H1 (cell line): ENCODE measurements around the gene C3orf22. TPM values are rescaled to one million over a fixed set of nuclear protein-coding genes. Genes with fewer than 3 reads are reported as not detected.

Experiments
- CTCF ChIA-PET: fragments of 300-600 bp; sonication (Branson Sonifier 250); formaldehyde crosslinking; loops from one replicate; lab custom pipeline; 2021; ENCODE audit not compliant: partially characterized antibody; lab: Charles Lee
- POLR2A ChIA-PET: fragments of 300-600 bp; sonication (Branson Sonifier 250); formaldehyde crosslinking; loops from one replicate; lab custom pipeline; 2021; ENCODE audit warnings: inconsistent platforms; ENCODE audit not compliant: partially characterized antibody; lab: Charles Lee
- DNase-seq, 2 experiments: peaks; one replicate each; pipeline versions ENCODE4 v3.0.0 to v3.0.0-alpha.2; 2010 to 2022; ENCODE audit warnings: low spot score in 2 of 2, low read depth in 1 of 2, mixed read lengths in 1 of 2
- FAIRE-seq: peaks from 2 replicates; lab custom pipeline; 2011; peaks lifted over from hg19 to GRCh38; lab: Jason Lieb, UNC
- H2AFZ ChIP-seq: 2 replicates; pipeline ENCODE4 v1.8.1; 2012; ENCODE audit warnings: low read length, inconsistent platforms
- H2AK5ac ChIP-seq: 2 replicates; pipeline ENCODE4 v1.6.1; 2013; ENCODE audit warnings: low read depth, low read length
- H2BK120ac ChIP-seq: replicated peaks from 2 replicates; pipeline ENCODE3; 2013; ENCODE audit warnings: low read depth, low read length, inconsistent platforms
- H2BK12ac ChIP-seq: 2 replicates; pipeline ENCODE4 v1.6.1; 2013; ENCODE audit warnings: low read depth, low read length
- H2BK15ac ChIP-seq: 2 replicates; pipeline ENCODE4 v1.6.1; 2013; ENCODE audit warnings: low read length
- H2BK20ac ChIP-seq: 2 replicates; pipeline ENCODE4 v1.6.1; 2013; ENCODE audit warnings: low read length
- H2BK5ac ChIP-seq: 2 replicates; pipeline ENCODE4 v1.6.1; 2013; ENCODE audit warnings: low read depth, low read length
- H3K14ac ChIP-seq: 2 replicates; pipeline ENCODE4 v1.6.1; 2013; ENCODE audit warnings: inconsistent platforms; ENCODE audit not compliant: insufficient read length
- H3K18ac ChIP-seq: 2 replicates; pipeline ENCODE4 v1.6.1; 2013; ENCODE audit warnings: low read length; ENCODE audit errors: extremely low read depth
- H3K23ac ChIP-seq: 2 replicates; pipeline ENCODE4 v1.6.1; 2013; ENCODE audit warnings: inconsistent platforms; ENCODE audit not compliant: insufficient read length
- H3K23me2 ChIP-seq: 2 replicates; pipeline ENCODE4 v1.6.1; 2013; ENCODE audit warnings: low read depth, low read length
- H3K27ac ChIP-seq: 2 replicates; pipeline ENCODE4 v1.6.1; 2011; ENCODE audit warnings: low read depth, low read length, inconsistent platforms
- H3K27me3 ChIP-seq, 4 experiments: replicated peaks in 1 of 4; 1 replicate in 1 of 4; 2 replicates in 3 of 4; pipeline versions ENCODE4 v1.6.1 to v1.8.1; 2011 to 2013; ENCODE audit warnings: low read length in 3 of 4, mild to moderate bottlenecking in 3 of 4, inconsistent platforms in 2 of 4, mixed read lengths in 2 of 4, moderate library complexity in 1 of 4; ENCODE audit not compliant: control insufficient read depth in 3 of 4, insufficient read depth in 3 of 4; ENCODE audit errors: extremely low read depth in 1 of 4
- H3K36me3 ChIP-seq, 4 experiments: 2 replicates each; pipeline versions ENCODE4 v1.6.1 to v1.8.1; 2011 to 2013; ENCODE audit warnings: mild to moderate bottlenecking in 4 of 4, low read length in 3 of 4, moderate library complexity in 2 of 4, control low read depth in 1 of 4, inconsistent platforms in 1 of 4; ENCODE audit not compliant: insufficient read depth in 4 of 4, control insufficient read depth in 2 of 4
- H3K4ac ChIP-seq: replicated peaks from 2 replicates; pipeline ENCODE3; 2013; ENCODE audit warnings: low read length, low read depth, mixed read lengths, inconsistent platforms; ENCODE audit not compliant: insufficient read length
- H3K4me1 ChIP-seq, 4 experiments: replicated peaks in 1 of 4; 1 replicate in 1 of 4; 2 replicates in 3 of 4; pipeline versions ENCODE4 v1.6.1 to v1.8.1; 2011 to 2013; ENCODE audit warnings: low read length in 3 of 4, inconsistent platforms in 2 of 4, mixed read lengths in 1 of 4; ENCODE audit not compliant: insufficient read depth in 4 of 4, control insufficient read depth in 3 of 4
- H3K4me2 ChIP-seq, 2 experiments: 2 replicates each; pipeline versions ENCODE4 v1.6.1 to v1.8.1; 2011 to 2013; ENCODE audit warnings: low read depth in 2 of 2, low read length in 2 of 2, control low read depth in 1 of 2, inconsistent platforms in 1 of 2, mild to moderate bottlenecking in 1 of 2; ENCODE audit not compliant: insufficient read depth in 1 of 2
- H3K4me3 ChIP-seq, 4 experiments: fragments of 200-600, 300-600 bp in 1 of 4; sonication (generic), shearing (Covaris generic), sonication (Bioruptor Twin) in 1 of 4; 2 replicates each; pipeline versions ENCODE4 v1.5.1 to v1.8.1; 2011 to 2016; ENCODE audit warnings: low read length in 4 of 4, low read depth in 3 of 4, control low read depth in 2 of 4, inconsistent platforms in 2 of 4, mild to moderate bottlenecking in 2 of 4, mixed read lengths in 1 of 4, moderate library complexity in 1 of 4; ENCODE audit not compliant: insufficient read depth in 2 of 4; ENCODE audit errors: extremely low read depth in 1 of 4
- H3K56ac ChIP-seq: replicated peaks from 2 replicates; pipeline ENCODE3; 2013; ENCODE audit warnings: low read depth, mild to moderate bottlenecking, mixed read lengths, low read length, inconsistent platforms; ENCODE audit not compliant: insufficient read length
- H3K79me1 ChIP-seq: 2 replicates; pipeline ENCODE4 v1.6.1; 2013; ENCODE audit warnings: low read depth, low read length, control low read depth
- H3K79me2 ChIP-seq, 2 experiments: 2 replicates each; pipeline versions ENCODE4 v1.6.1 to v1.8.1; 2012 to 2013; ENCODE audit warnings: low read length in 2 of 2, mild to moderate bottlenecking in 2 of 2, inconsistent platforms in 1 of 2; ENCODE audit not compliant: insufficient read depth in 2 of 2, control insufficient read depth in 1 of 2
- H3K9ac ChIP-seq, 4 experiments: replicated peaks in 1 of 4; 1 replicate in 1 of 4; 2 replicates in 3 of 4; pipeline versions ENCODE4 v1.6.1 to v1.8.1; 2011 to 2013; ENCODE audit warnings: low read depth in 3 of 4, low read length in 3 of 4, control low read depth in 2 of 4, mild to moderate bottlenecking in 2 of 4, moderate library complexity in 2 of 4, inconsistent platforms in 1 of 4; ENCODE audit errors: extremely low read depth in 1 of 4
- H3K9me3 ChIP-seq, 2 experiments: 2 replicates each; pipeline versions ENCODE4 v1.6.1 to v1.8.1; 2012 to 2013; ENCODE audit warnings: mild to moderate bottlenecking in 2 of 2, moderate library complexity in 2 of 2, control low read depth in 1 of 2, inconsistent platforms in 1 of 2, low read depth in 1 of 2, low read length in 1 of 2, mixed read lengths in 1 of 2; ENCODE audit not compliant: insufficient read depth in 2 of 2
- H4K20me1 ChIP-seq, 2 experiments: replicated peaks in 1 of 2; 2 replicates each; pipeline versions ENCODE3 to v1.8.1; 2011 to 2013; ENCODE audit warnings: inconsistent platforms in 2 of 2, low read length in 2 of 2, mild to moderate bottlenecking in 1 of 2; ENCODE audit not compliant: insufficient read depth in 2 of 2, control insufficient read depth in 1 of 2
- H4K5ac ChIP-seq: 2 replicates; pipeline ENCODE4 v1.6.1; 2013; ENCODE audit warnings: low read length, low read depth, mixed read lengths, inconsistent platforms; ENCODE audit not compliant: insufficient read length
- H4K8ac ChIP-seq: 2 replicates; pipeline ENCODE4 v1.8.0; 2013; ENCODE audit warnings: mild to moderate bottlenecking, moderate library complexity, low read length, inconsistent platforms; ENCODE audit not compliant: insufficient read depth; ENCODE audit errors: extremely low read depth
- H4K91ac ChIP-seq: replicated peaks from 2 replicates; pipeline ENCODE3; 2013; ENCODE audit warnings: low read length, mixed read lengths, inconsistent platforms; ENCODE audit not compliant: insufficient read length
- YY1 ChIP-seq: IDR thresholded peaks from 2 replicates; pipeline ENCODE4 v1.6.1; 2011; ENCODE audit warnings: low read depth, mild to moderate bottlenecking, low read length
- WGBS, 2 experiments: shearing (Covaris generic) in 1 of 2; methylation state at CpG; one replicate each; pipeline versions ENCODE4 v1.1.6 to v1.1.7; 2013 to 2015; ENCODE audit warnings: low lambda C conversion rate in 2 of 2, mixed read lengths in 2 of 2, inconsistent platforms in 1 of 2, low coverage in 1 of 2, missing lambda C conversion rate in 1 of 2; ENCODE audit not compliant: insufficient replicate concordance in 2 of 2, insufficient coverage in 1 of 2, insufficient read length in 1 of 2; ENCODE audit errors: extremely low coverage in 1 of 2, missing lambda C conversion rate in 1 of 2; 5-methylcytosine and 5-hydroxymethylcytosine counted together
- polyA plus RNA-seq, 7 experiments: library from polyadenylated mRNA; depleted of rRNA in 3 of 7; stranded (reverse) in 5 of 7; unstranded in 2 of 7; fragments of >200 nt in 5 of 7; fragments of 200-250 nt in 2 of 7; gene quantifications; 1 replicate in 5 of 7; 2 replicates in 1 of 7; 4 replicates in 1 of 7; pipeline versions ENCODE4 v1.2.1 to v1.2.3, GENCODE V29; 2011 to 2013; ENCODE audit warnings: missing spikeins in 2 of 7, mixed read lengths in 2 of 7
- total RNA-seq: library from RNA; stranded (reverse); fragmentation: NEBNext Ultra II Directional; extraction: Animal tissue kit (Norgen Biotek cat#: 25700); gene quantifications from 2 replicates; pipeline ENCODE4 v1.2.1, GENCODE V29; 2021

C3orf22 gene
- total and polyA plus RNA-seq, 2 of the 8 experiments (the other 6 are each of a cell fraction or from before 2014, with no cell fraction given), result not detected

GRCh38 chr3:126577261-126577660 is 18.5 kb upstream of the C3orf22 start:
- 73% methylated on average over 2 of the region's 2 CpGs; no CpG with 5 or more reads in 1 of the 2 experiments for WGBS, 2 experiments
- H3K79me2 ChIP-seq, result no peaks in the 10 kb centered on the region

More at GRCh38 chr3:126577261-126577660, 18.5 kb upstream of the C3orf22 start:
- no peaks in the 10 kb centered on the region for H3K36me3 ChIP-seq
- H2AK5ac ChIP-seq, result no peak overlapping the region
- no peak overlapping the region for H3K14ac ChIP-seq
- H3K4me1 ChIP-seq, result no peaks in the 10 kb centered on the region
- POLR2A ChIA-PET, result no interaction called here
- FAIRE-seq (no peak), DNase-seq (no peak)
- H2BK12ac ChIP-seq, result no peak overlapping the region
- H4K5ac ChIP-seq, result no peak overlapping the region
- no peaks in the 10 kb centered on the region for H4K20me1 ChIP-seq
- no peak overlapping the region for H3K23ac ChIP-seq
- no peaks in the 10 kb centered on the region for H3K23me2 ChIP-seq
- H2BK120ac ChIP-seq, result no peak overlapping the region
- H3K56ac ChIP-seq, result no peak overlapping the region
- H3K79me1 ChIP-seq, result no peaks in the 10 kb centered on the region
- CTCF ChIA-PET, result interaction anchor here (1.0 kb wide), 1 partner anchor 47 kb away, joined by 3 read pairs; no protein-coding TSS in a partner anchor
- no peak for TF ChIP-seq YY1
- no peak overlapping the region for H3K4me3 ChIP-seq
- H3K4ac ChIP-seq, result no peak overlapping the region
- H3K18ac ChIP-seq, result no peak overlapping the region
- H2BK20ac ChIP-seq, result no peak overlapping the region
- H3K27me3 ChIP-seq, result no peaks in the 10 kb centered on the region; a peak in 1 of 7 replicates
- H3K4me2 ChIP-seq, result no peak overlapping the region
- no peak overlapping the region for H3K27ac ChIP-seq
- H3K9ac ChIP-seq, result no peak overlapping the region
- H2AFZ ChIP-seq, result no peak overlapping the region
- no peaks in the 10 kb centered on the region for H3K9me3 ChIP-seq
- H2BK5ac ChIP-seq, result no peak overlapping the region
- H4K8ac ChIP-seq, result no peak overlapping the region
- H2BK15ac ChIP-seq, result no peak overlapping the region
- H4K91ac ChIP-seq, result no peak overlapping the region
